CD4-positive, CD25-positive, alpha-beta regulatory T cell (primary cell): ENCODE measurements around the gene NPAS2. TPM values are rescaled to one million over a fixed set of nuclear protein-coding genes. Genes with fewer than 3 reads are reported as not detected.
A peak's percentile ranks its signal among the peaks of the same experiment; 100 is the strongest.

Experiments
- ATAC-seq, 2 donors: fragments of 150-1000 bp; cut with Tn5 transposase; one replicate each; pipeline ENCODE4 v1.10.0; 2021; ENCODE audit warnings: low read depth in 2 of 2, moderate number of reproducible peaks in 2 of 2, moderate library complexity in 1 of 2
- DNase-seq, 3 donors: peaks; one replicate each; pipeline versions ENCODE4 v3.0.0 to v3.0.0-alpha.2; 2012 to 2022; ENCODE audit warnings: mixed read lengths in 1 of 3
- H3K27ac ChIP-seq: one replicate; pipeline ENCODE4 v1.7.0; 2013; ENCODE audit warnings: mild to moderate bottlenecking, low read length; ENCODE audit not compliant: insufficient read depth, poor library complexity, severe bottlenecking
- H3K27me3 ChIP-seq: one replicate; pipeline ENCODE4 v1.7.0; 2013; ENCODE audit warnings: low read length; ENCODE audit not compliant: control insufficient read depth, insufficient read depth
- H3K36me3 ChIP-seq: one replicate; pipeline ENCODE4 v1.7.0; 2013; ENCODE audit warnings: mild to moderate bottlenecking, low read length, moderate library complexity; ENCODE audit not compliant: control insufficient read depth, insufficient read depth
- H3K4me1 ChIP-seq: 2 replicates; pipeline ENCODE4 v1.7.0; 2013; ENCODE audit warnings: mild to moderate bottlenecking, low read length; ENCODE audit not compliant: insufficient read depth, control insufficient read depth, poor library complexity, severe bottlenecking
- H3K4me3 ChIP-seq: one replicate; pipeline ENCODE4 v1.7.0; 2013; ENCODE audit warnings: low read depth, mild to moderate bottlenecking, low read length, moderate library complexity
- H3K9me3 ChIP-seq, 2 experiments: 1 replicate in 1 of 2; 2 replicates in 1 of 2; pipeline ENCODE4 v1.7.0; 2013; ENCODE audit warnings: low read length in 2 of 2, mild to moderate bottlenecking in 1 of 2, moderate library complexity in 1 of 2; ENCODE audit not compliant: control insufficient read depth in 2 of 2
- H3K27ac Mint-ChIP-seq, 3 donors: one replicate each; pipeline ENCODE4 v1.8.0; 2020 to 2022; ENCODE audit warnings: mild to moderate bottlenecking in 3 of 3, mixed read lengths in 3 of 3, moderate library complexity in 2 of 3
- H3K27me3 Mint-ChIP-seq: one replicate; pipeline ENCODE4 v1.8.0; 2022; ENCODE audit warnings: mild to moderate bottlenecking, mixed read lengths
- H3K36me3 Mint-ChIP-seq: one replicate; pipeline ENCODE4 v1.8.0; 2020; ENCODE audit warnings: mixed read lengths
- H3K4me1 Mint-ChIP-seq, 4 donors: one replicate each; pipeline ENCODE4 v1.8.0; 2020 to 2022; ENCODE audit warnings: mixed read lengths in 4 of 4, mild to moderate bottlenecking in 1 of 4
- H3K4me3 Mint-ChIP-seq, 4 donors: one replicate each; pipeline ENCODE4 v1.8.0; 2020 to 2022; ENCODE audit warnings: mild to moderate bottlenecking in 4 of 4, mixed read lengths in 4 of 4, moderate library complexity in 3 of 4
- H3K9me3 Mint-ChIP-seq, 7 donors: one replicate each; pipeline ENCODE4 v1.8.0; 2020 to 2022; ENCODE audit warnings: mixed read lengths in 7 of 7, mild to moderate bottlenecking in 3 of 7, moderate library complexity in 2 of 7
- polyA plus RNA-seq, 4 donors: library from polyadenylated mRNA; unstranded; fragments of 300-500 nt; fragmentation: Illumina TruSeq; gene quantifications; one replicate each; pipeline ENCODE4 v1.2.3, GENCODE V29; 2021
- total RNA-seq: library from RNA; stranded (reverse); gene quantifications from one replicate; pipeline ENCODE4 v1.2.3, GENCODE V29; 2022

NPAS2 gene
- total and polyA plus RNA-seq, 5 donors from 2014 or later = 0.22 to 0.72 (median 0.54) TPM; not detected in 1

GRCh38 chr2:100818003-100818605 lies 1.8 kb upstream of the NPAS2 start:
- H3K27ac Mint-ChIP-seq = no peak overlapping the region
- Histone ChIP-seq H3K27ac (no peak overlapping the region), H3K9me3 (no peaks in the 10 kb centered on the region), H3K36me3 (no peaks in the 10 kb centered on the region), H3K4me3 (no peak overlapping the region), H3K4me1 (peaks cover 9% of the 10 kb centered on the region), H3K27me3 (peaks cover 32% of the 10 kb centered on the region)
- no peaks in the 10 kb centered on the region for H3K36me3 Mint-ChIP-seq
- DNase-seq (no peak), ATAC-seq (no peak)
- peak overlapping the region in 3 of 4 donors; percentile 45 to 59 (median 50) for H3K4me3 Mint-ChIP-seq
- peaks cover 0 to 2% (median 0%) of the 10 kb centered on the region in 7 donors for H3K9me3 Mint-ChIP-seq
- H3K4me1 Mint-ChIP-seq = peaks cover 0 to 21% (median 6%) of the 10 kb centered on the region in 4 donors
- peaks cover 62% of the 10 kb centered on the region for H3K27me3 Mint-ChIP-seq

GRCh38 chr2:100818606-100819369 lies 1.2 kb upstream of the NPAS2 start:
- peaks cover 9% of the 10 kb centered on the region for H3K4me1 ChIP-seq
- no peak overlapping the region for H3K27ac ChIP-seq
- Mint-ChIP-seq H3K9me3 (peaks cover 0 to 2% (median 0%) of the 10 kb centered on the region in 7 donors), H3K27me3 (peaks cover 67% of the 10 kb centered on the region), H3K4me1 (peaks cover 0 to 17% (median 4%) of the 10 kb centered on the region in 4 donors), H3K36me3 (no peaks in the 10 kb centered on the region), H3K27ac (no peak overlapping the region), H3K4me3 (peak overlapping the region in 3 of 4 donors; percentile 45 to 59 (median 49))
- H3K4me3 ChIP-seq = no peak overlapping the region
- DNase-seq = no peak
- H3K9me3 ChIP-seq = no peaks in the 10 kb centered on the region
- H3K36me3 ChIP-seq = no peaks in the 10 kb centered on the region
- ATAC-seq = no peak
- H3K27me3 ChIP-seq = peaks cover 32% of the 10 kb centered on the region

DNA sequence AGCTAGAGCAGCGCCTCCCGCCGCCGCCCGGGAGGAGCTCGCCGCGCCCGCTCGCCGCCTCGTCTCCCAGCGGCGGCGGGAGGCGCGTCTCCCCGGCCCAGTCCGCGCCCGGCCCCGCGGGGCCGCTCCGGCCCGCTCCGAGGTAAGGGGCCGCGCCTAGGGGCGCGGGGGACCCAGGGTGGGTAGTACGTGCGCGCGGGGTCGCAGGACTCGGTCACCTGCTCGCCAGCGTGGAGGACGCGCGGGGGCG lies 259 bp downstream of the NPAS2 start:
- H3K27ac ChIP-seq = no peak overlapping the region
- Mint-ChIP-seq H3K4me3 (no peak overlapping the region), H3K27ac (no peak overlapping the region), H3K36me3 (no peaks in the 10 kb centered on the region), H3K4me1 (peaks cover 0 to 14% (median 4%) of the 10 kb centered on the region in 4 donors), H3K9me3 (peaks cover 0 to 2% (median 0%) of the 10 kb centered on the region in 7 donors), H3K27me3 (peaks cover 72% of the 10 kb centered on the region)
- DNase-seq (no peak), ATAC-seq (no peak)
- H3K27me3 ChIP-seq = peaks cover 32% of the 10 kb centered on the region
- no peak overlapping the region for H3K4me3 ChIP-seq
- H3K9me3 ChIP-seq = no peaks in the 10 kb centered on the region
- no peaks in the 10 kb centered on the region for H3K36me3 ChIP-seq
- H3K4me1 ChIP-seq = peaks cover 9% of the 10 kb centered on the region

GRCh38 chr2:100820523-100821254 lies 750 bp downstream of the NPAS2 start:
- ATAC-seq (no peak), DNase-seq (no peak)
- Mint-ChIP-seq H3K4me3 (peak overlapping the region in 3 of 4 donors; percentile 43 to 69 (median 66)), H3K9me3 (peaks cover 0 to 2% (median 0%) of the 10 kb centered on the region in 7 donors), H3K36me3 (no peaks in the 10 kb centered on the region), H3K4me1 (peaks cover 0 to 14% (median 4%) of the 10 kb centered on the region in 4 donors), H3K27me3 (peaks cover 75% of the 10 kb centered on the region), H3K27ac (no peak overlapping the region)
- Histone ChIP-seq H3K4me1 (peaks cover 9% of the 10 kb centered on the region), H3K27ac (no peak overlapping the region), H3K4me3 (no peak overlapping the region), H3K27me3 (peaks cover 32% of the 10 kb centered on the region), H3K36me3 (no peaks in the 10 kb centered on the region), H3K9me3 (no peaks in the 10 kb centered on the region)

DNA sequence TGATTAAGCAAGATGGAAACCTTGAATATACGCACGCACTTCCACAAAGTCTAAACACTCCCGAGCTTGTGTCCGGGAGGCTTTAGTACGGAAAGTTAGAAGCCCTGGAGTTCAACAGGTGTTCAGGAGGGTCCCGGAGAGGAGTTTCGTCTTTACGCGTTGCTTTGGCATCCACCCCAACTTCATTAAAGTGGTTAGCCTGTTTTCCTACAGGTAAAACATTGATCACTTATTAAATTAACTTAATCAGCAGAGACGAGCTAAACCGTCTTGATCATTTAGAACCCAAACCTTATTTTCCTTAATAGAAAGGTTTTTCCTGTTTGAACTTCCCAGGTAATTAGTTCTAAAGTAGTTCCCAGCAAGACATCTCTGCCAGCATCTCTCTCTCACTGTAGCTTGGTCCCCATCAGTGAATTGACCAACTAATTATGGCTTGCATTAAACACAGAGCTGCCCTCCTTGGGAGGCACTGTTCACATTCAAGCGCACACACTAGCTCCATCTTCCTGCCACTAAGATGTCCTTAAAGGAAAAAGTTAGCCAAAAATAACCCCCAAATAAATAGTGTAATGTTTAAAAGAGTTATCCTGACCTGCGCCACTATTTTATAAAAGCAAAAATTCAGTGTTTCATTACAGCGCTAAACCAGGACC lies 1.4 kb downstream of the NPAS2 start:
- H3K27ac Mint-ChIP-seq = peak overlapping the region in 1 of 3 donors; percentile 35
- Histone ChIP-seq H3K4me3 (no peak overlapping the region), H3K27me3 (peaks cover 28% of the 10 kb centered on the region), H3K36me3 (no peaks in the 10 kb centered on the region), H3K9me3 (no peaks in the 10 kb centered on the region), H3K27ac (no peak overlapping the region), H3K4me1 (peaks cover 9% of the 10 kb centered on the region)
- H3K4me3 Mint-ChIP-seq = peak overlapping the region in 3 of 4 donors; percentile 35 to 69 (median 66)
- no peaks in the 10 kb centered on the region for H3K36me3 Mint-ChIP-seq
- H3K9me3 Mint-ChIP-seq = no peaks in the 10 kb centered on the region
- H3K27me3 Mint-ChIP-seq = peaks cover 72% of the 10 kb centered on the region
- ATAC-seq = no peak
- no peak for DNase-seq
- peaks cover 0 to 14% (median 4%) of the 10 kb centered on the region in 4 donors for H3K4me1 Mint-ChIP-seq

DNA sequence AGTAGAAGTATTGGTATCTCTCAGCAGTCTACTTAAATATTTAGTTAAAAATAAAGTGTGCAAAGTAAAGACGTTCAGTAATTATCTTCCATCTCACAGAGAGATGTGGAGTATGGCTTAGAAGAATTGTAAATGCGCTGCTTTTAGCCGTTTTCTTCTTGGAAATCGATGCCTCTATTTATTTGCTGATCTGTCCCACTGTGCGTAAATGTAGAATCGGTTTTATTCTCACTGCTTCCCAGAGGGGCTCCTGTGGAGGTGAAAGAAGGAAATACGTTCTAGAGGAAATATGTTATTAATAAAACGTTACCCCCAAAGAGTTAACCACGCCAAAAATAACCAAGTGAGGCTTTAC lies 1.9 kb downstream of the NPAS2 start:
- peak overlapping the region in 1 of 4 donors; percentile 35 for H3K4me3 Mint-ChIP-seq

DNA sequence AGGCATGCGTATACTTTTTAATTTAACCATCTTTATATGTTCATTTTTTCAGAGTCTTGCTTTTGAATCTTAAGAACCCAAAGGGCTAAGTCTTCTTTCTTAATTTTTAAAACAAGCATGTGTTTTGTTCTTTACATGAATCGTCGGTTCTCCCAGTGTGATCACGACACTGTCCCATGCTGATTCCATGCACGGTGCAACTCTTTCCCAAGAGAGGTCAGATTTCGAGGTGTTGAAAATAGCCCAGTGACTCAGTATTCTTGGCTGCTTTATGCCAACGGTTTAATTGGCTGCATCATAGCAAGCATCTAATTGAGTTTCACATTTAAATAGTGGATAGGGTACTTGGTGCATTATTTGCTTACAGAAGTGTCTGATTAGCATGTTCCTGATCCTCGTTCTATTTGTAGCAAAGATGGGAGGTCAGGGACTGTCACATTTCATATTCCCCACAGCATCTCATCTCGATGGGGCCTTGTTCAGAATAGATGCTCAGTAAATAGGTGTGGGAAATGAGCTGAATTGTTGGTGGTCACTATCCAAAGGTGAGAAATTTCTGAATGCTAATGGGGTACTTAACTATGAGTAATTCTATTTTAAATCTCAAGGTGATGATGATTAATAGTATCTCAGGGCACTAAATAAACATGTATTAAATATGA lies 2.8 kb downstream of the NPAS2 start:
- peaks cover 59% of the 10 kb centered on the region for H3K27me3 Mint-ChIP-seq
- Histone ChIP-seq H3K36me3 (no peaks in the 10 kb centered on the region), H3K27ac (no peak overlapping the region), H3K27me3 (peaks cover 22% of the 10 kb centered on the region), H3K9me3 (no peaks in the 10 kb centered on the region), H3K4me1 (peaks cover 9% of the 10 kb centered on the region), H3K4me3 (no peak overlapping the region)
- ATAC-seq = no peak
- H3K36me3 Mint-ChIP-seq = no peaks in the 10 kb centered on the region
- H3K4me3 Mint-ChIP-seq = no peak overlapping the region
- H3K9me3 Mint-ChIP-seq = peaks cover 0 to under 1% (median 0%) of the 10 kb centered on the region in 7 donors
- DNase-seq = no peak
- H3K27ac Mint-ChIP-seq = no peak overlapping the region
- H3K4me1 Mint-ChIP-seq = peaks cover 0 to 14% (median 4%) of the 10 kb centered on the region in 4 donors

More for the DNA sequence above, 1.9 kb downstream of the NPAS2 start:
- Mint-ChIP-seq H3K36me3 (no peaks in the 10 kb centered on the region), H3K9me3 (no peaks in the 10 kb centered on the region), H3K27ac (no peak overlapping the region), H3K4me1 (peaks cover 0 to 14% (median 4%) of the 10 kb centered on the region in 4 donors), H3K27me3 (peaks cover 67% of the 10 kb centered on the region)
- Histone ChIP-seq H3K4me1 (peaks cover 9% of the 10 kb centered on the region), H3K36me3 (no peaks in the 10 kb centered on the region), H3K27ac (no peak overlapping the region), H3K9me3 (no peaks in the 10 kb centered on the region), H3K27me3 (peaks cover 26% of the 10 kb centered on the region), H3K4me3 (no peak overlapping the region)
- ATAC-seq (no peak), DNase-seq (no peak)
